Loucy (cell line): Measurements from ENCODE around the gene IRF2BP2.

Experiments
- H2AFZ ChIP-seq: fragments of 200-600 bp; sonication (generic); 2 replicates; pipeline ENCODE4 v1.6.0; 2016; ENCODE audit warnings: antibody characterized with exemption, mild to moderate bottlenecking, low read length, moderate library complexity
- H3F3A ChIP-seq: fragments of 200-600 bp; 2 replicates; pipeline ENCODE4 v1.6.0; 2016; ENCODE audit warnings: antibody characterized with exemption, low read depth, mild to moderate bottlenecking
- H3K27me3 ChIP-seq: fragments of 200-600 bp; sonication (generic); 2 replicates; pipeline ENCODE4 v1.6.1; 2014; ENCODE audit warnings: low read length, mild to moderate bottlenecking; ENCODE audit not compliant: insufficient read depth, poor library complexity, severe bottlenecking
- H3K36me3 ChIP-seq: fragments of 200-600 bp; sonication (generic); 2 replicates; pipeline ENCODE4 v1.6.1; 2016; ENCODE audit warnings: low read length; ENCODE audit not compliant: insufficient read depth
- H3K4me1 ChIP-seq: fragments of 200-600 bp; sonication (generic); 2 replicates; pipeline ENCODE4 v1.5.1; 2014; ENCODE audit warnings: low read length, mild to moderate bottlenecking; ENCODE audit not compliant: insufficient read depth, poor library complexity, severe bottlenecking
- H3K4me2 ChIP-seq: fragments of 200-600 bp; sonication (generic); 2 replicates; pipeline ENCODE4 v1.6.0; 2014; ENCODE audit warnings: antibody characterized with exemption, low read length, low read depth, mild to moderate bottlenecking; ENCODE audit not compliant: poor library complexity, severe bottlenecking
- H3K4me3 ChIP-seq: fragments of 200-600 bp; sonication (generic); 2 replicates; pipeline ENCODE4 v1.5.1; 2014; ENCODE audit warnings: low read length, mild to moderate bottlenecking, mixed read lengths; ENCODE audit not compliant: poor library complexity, severe bottlenecking
- H3K79me2 ChIP-seq: fragments of 200-600 bp; sonication (generic); 2 replicates; pipeline ENCODE4 v1.6.1; 2014; ENCODE audit warnings: low read length; ENCODE audit not compliant: insufficient read depth
- H3K9ac ChIP-seq: fragments of 200-600 bp; sonication (generic); 2 replicates; pipeline ENCODE4 v1.6.0; 2014; ENCODE audit warnings: mild to moderate bottlenecking, low read depth, low read length, moderate library complexity; ENCODE audit not compliant: poor library complexity, severe bottlenecking
- H3K9me2 ChIP-seq: fragments of 200-600 bp; sonication (generic); replicated peaks from 2 replicates; pipeline ENCODE4 v1.6.1; 2016; ENCODE audit warnings: low read depth, low read length, mixed read lengths
- H3K9me3 ChIP-seq: fragments of 200-600 bp; sonication (generic); 2 replicates; pipeline ENCODE4 v1.6.1; 2014; ENCODE audit warnings: mild to moderate bottlenecking, antibody characterized with exemption, low read length, low read depth; ENCODE audit not compliant: insufficient read depth
- H4K20me1 ChIP-seq: fragments of 200-600 bp; sonication (generic); 2 replicates; pipeline ENCODE4 v1.6.0; 2014; ENCODE audit warnings: antibody characterized with exemption, low read length, mild to moderate bottlenecking; ENCODE audit not compliant: insufficient read depth, poor library complexity, severe bottlenecking
- EZH2phosphoT487 ChIP-seq: fragments of 200-600 bp; IDR thresholded peaks from 2 replicates; pipeline ENCODE4 v1.6.1; 2018; ENCODE audit warnings: antibody characterized with exemption, mild to moderate bottlenecking, moderate library complexity, borderline replicate concordance
- TF ChIP-seq, protein P1 (sequence below): fragments of 200-600 bp; sonication (generic); conservative IDR thresholded peaks from 2 replicates; pipeline ENCODE4 v1.5.1; 2014; ENCODE audit warnings: mild to moderate bottlenecking, antibody characterized with exemption, low read length

IRF2BP2 gene

DNA sequence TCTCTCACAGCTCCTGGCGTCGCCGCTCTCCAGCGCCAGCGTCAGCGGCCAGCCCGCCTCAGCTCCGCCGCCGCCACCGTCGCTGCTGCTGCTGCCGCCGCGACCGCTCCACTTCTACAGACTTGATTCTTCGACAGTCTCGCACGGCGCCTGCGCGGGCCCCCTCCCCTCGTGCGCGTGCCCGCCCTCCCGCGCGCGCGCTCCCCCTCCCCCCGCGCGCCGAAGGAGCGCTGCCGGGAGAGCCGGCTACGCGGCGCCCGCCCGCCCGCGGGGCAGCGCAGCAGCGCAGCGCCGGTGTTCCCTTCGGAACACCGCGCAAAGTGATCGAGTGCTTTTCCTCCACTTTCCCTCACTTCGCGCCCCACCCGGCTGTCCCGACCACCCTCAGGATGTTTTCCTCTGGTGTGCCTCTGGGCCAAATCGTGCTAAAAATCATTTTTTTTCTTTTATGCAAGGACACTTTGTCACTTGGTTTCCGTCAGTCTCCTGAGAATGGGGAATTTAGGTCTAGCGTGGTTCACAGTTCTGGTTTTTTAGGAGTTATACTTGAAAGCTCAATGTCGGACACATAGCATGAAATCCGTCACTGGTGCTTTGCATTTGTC, at the start of gene IRF2BP2:
Gene IRF2BP2 (minus strand): TSS at position 118 of the 605 bp plus-strand sequence. CDS start 684 bp downstream, outside the sequence.
- Histone ChIP-seq H3K9me3 (no peaks in the 10 kb centered on the region), H2AFZ (no peak within 1 kb of the TSS)

DNA sequence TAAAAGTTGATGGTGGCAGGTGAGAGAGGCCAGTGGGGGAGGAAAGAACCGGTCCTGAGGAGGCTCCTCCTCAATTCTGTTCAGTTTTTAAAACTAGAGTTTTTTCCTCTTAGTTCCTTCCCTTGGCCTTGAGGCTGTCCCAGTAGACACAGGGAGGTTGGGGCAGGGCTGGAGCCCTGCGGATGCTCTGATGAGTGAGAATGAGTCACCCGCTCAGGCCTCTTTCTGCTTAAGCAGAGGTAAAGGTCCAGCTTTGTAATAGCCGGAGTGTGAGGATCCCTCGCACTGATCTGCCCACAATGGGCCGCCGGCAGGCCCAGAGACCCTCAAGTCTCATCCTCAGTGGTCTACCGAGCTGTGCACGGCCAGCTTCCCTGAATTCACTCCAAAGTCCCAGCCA, 49.6 kb upstream of the IRF2BP2 start:
- TF ChIP-seq EZH2phosphoT487 = no peak
- TF ChIP-seq, protein P1, sequence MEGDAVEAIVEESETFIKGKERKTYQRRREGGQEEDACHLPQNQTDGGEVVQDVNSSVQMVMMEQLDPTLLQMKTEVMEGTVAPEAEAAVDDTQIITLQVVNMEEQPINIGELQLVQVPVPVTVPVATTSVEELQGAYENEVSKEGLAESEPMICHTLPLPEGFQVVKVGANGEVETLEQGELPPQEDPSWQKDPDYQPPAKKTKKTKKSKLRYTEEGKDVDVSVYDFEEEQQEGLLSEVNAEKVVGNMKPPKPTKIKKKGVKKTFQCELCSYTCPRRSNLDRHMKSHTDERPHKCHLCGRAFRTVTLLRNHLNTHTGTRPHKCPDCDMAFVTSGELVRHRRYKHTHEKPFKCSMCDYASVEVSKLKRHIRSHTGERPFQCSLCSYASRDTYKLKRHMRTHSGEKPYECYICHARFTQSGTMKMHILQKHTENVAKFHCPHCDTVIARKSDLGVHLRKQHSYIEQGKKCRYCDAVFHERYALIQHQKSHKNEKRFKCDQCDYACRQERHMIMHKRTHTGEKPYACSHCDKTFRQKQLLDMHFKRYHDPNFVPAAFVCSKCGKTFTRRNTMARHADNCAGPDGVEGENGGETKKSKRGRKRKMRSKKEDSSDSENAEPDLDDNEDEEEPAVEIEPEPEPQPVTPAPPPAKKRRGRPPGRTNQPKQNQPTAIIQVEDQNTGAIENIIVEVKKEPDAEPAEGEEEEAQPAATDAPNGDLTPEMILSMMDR = no peak
- no peaks in the 10 kb centered on the region for H3K9me3 ChIP-seq
- no peaks in the 10 kb centered on the region for H3K79me2 ChIP-seq
- H3K36me3 ChIP-seq = no peaks in the 10 kb centered on the region
- H3K9me2 ChIP-seq = no peaks in the 10 kb centered on the region
- H3K27me3 ChIP-seq = no peaks in the 10 kb centered on the region
- no peaks in the 10 kb centered on the region for H3F3A ChIP-seq
- peaks cover 16% of the 10 kb centered on the region for H3K4me1 ChIP-seq
- H3K9ac ChIP-seq = no peak overlapping the region
- H3K4me3 ChIP-seq = no peak overlapping the region
- H3K4me2 ChIP-seq = no peak overlapping the region
- H4K20me1 ChIP-seq = no peaks in the 10 kb centered on the region
- H2AFZ ChIP-seq = no peak overlapping the region

More for the DNA sequence above, at the start of gene IRF2BP2:
- Histone ChIP-seq H3K4me1 (peaks cover 50% of the 10 kb centered on the region), H3K4me3 (peak within 1 kb of the TSS; percentile 88), H3F3A (peaks cover 12% of the 10 kb centered on the region), H3K79me2 (peaks cover 52% of the 10 kb centered on the region), H3K9ac (peak within 1 kb of the TSS; percentile 98), H3K27me3 (peaks cover 14% of the 10 kb centered on the region), H3K9me2 (no peaks in the 10 kb centered on the region), H3K36me3 (peaks cover 19% of the 10 kb centered on the region), H4K20me1 (peaks cover 34% of the 10 kb centered on the region), H3K4me2 (peak within 1 kb of the TSS; percentile 97)
- TF ChIP-seq, protein P1 = no peak
- TF ChIP-seq EZH2phosphoT487 = no peak

DNA sequence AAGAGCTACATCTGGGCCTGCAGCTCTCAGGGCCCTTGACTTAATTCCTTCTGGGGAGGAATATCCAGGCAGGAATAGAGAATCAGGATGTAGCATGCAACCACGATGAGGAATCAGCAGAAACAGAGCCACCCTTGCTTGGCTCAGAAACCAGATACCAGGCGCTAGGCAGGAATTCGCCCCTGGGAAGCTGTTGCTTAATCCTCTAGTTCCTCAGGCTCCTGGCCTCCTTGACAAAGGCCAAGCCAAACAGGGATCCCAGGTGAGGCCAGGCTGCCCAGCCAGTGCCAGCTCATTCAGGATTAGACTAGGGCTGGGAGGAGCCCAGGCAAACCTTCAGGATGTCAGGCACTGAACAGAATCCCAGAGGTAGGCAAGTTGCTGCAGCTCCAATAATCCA, 48.2 kb upstream of the IRF2BP2 start:
- peaks cover 16% of the 10 kb centered on the region for H3K4me1 ChIP-seq

More for the DNA sequence above, 48.2 kb upstream of the IRF2BP2 start:
- no peaks in the 10 kb centered on the region for H3K27me3 ChIP-seq
- no peak overlapping the region for H3K9ac ChIP-seq
- H3K9me3 ChIP-seq = no peaks in the 10 kb centered on the region
- no peaks in the 10 kb centered on the region for H3F3A ChIP-seq
- H4K20me1 ChIP-seq = no peaks in the 10 kb centered on the region
- H3K79me2 ChIP-seq = no peaks in the 10 kb centered on the region
- no peak overlapping the region for H2AFZ ChIP-seq
- TF ChIP-seq, protein P1 = no peak
- no peak for TF ChIP-seq EZH2phosphoT487
- no peaks in the 10 kb centered on the region for H3K9me2 ChIP-seq
- no peak overlapping the region for H3K4me3 ChIP-seq
- no peaks in the 10 kb centered on the region for H3K36me3 ChIP-seq
- no peak overlapping the region for H3K4me2 ChIP-seq
